Measurements from ENCODE around the gene TRPM7.
"Not testable (repeated sequence)": the region's sequence is repeated elsewhere in the genome, so short reads cannot be mapped to it uniquely, and the experiment has no call there.

Gene TRPM7

GRCh38 chr15:50707878-50708427 lies 21.4 kb upstream of the TRPM7 start:
- no peak overlapping the region for H3K4me3 ChIP-seq (ENCODE audit: low read depth, low read length)
- TF ChIP-seq MAX (IDR thresholded peaks at IDR 0.05; ENCODE audit: low read depth, low read length) (no peak), MYC (IDR thresholded peaks at IDR 0.05; ENCODE audit: low read depth, low read length) (no peak), CTCF (IDR thresholded peaks at IDR 0.05; ENCODE audit: low read depth, low read length) (no peak), POLR2A (IDR thresholded peaks at IDR 0.05; ENCODE audit: extremely low read depth, insufficient read length) (no peak)
- no peak for DNase-seq (ENCODE audit: low read depth)

- DNase-seq (ENCODE audit: low read depth) = no peak
- no peak overlapping the region for H3K4me3 ChIP-seq (ENCODE audit: low read depth, low read length)
- TF ChIP-seq CTCF (IDR thresholded peaks at IDR 0.05; ENCODE audit: low read depth, low read length) (no peak), MYC (IDR thresholded peaks at IDR 0.05; ENCODE audit: low read depth, low read length) (no peak), POLR2A (IDR thresholded peaks at IDR 0.05; ENCODE audit: extremely low read depth, insufficient read length) (no peak), MAX (IDR thresholded peaks at IDR 0.05; ENCODE audit: low read depth, low read length) (no peak)
Measured at GRCh38 chr15:50702762-50703334, 16.3 kb upstream of the TRPM7 start.

GRCh38 chr15:50698101-50698500 lies 11.5 kb upstream of the TRPM7 start:
- H3K4me3 ChIP-seq (ENCODE audit: low read depth, low read length) = no peak overlapping the region
- DNase-seq (ENCODE audit: low read depth) = no peak
- TF ChIP-seq CTCF (IDR thresholded peaks at IDR 0.05; ENCODE audit: low read depth, low read length) (no peak), MYC (IDR thresholded peaks at IDR 0.05; ENCODE audit: low read depth, low read length) (no peak), MAX (IDR thresholded peaks at IDR 0.05; ENCODE audit: low read depth, low read length) (no peak), POLR2A (IDR thresholded peaks at IDR 0.05; ENCODE audit: extremely low read depth, insufficient read length) (no peak)

GRCh38 chr15:50697109-50697797 lies 10.7 kb upstream of the TRPM7 start:
- no peak for DNase-seq (ENCODE audit: low read depth)
- TF ChIP-seq MYC (IDR thresholded peaks at IDR 0.05; ENCODE audit: low read depth, low read length) (no peak), POLR2A (IDR thresholded peaks at IDR 0.05; ENCODE audit: extremely low read depth, insufficient read length) (no peak), CTCF (IDR thresholded peaks at IDR 0.05; ENCODE audit: low read depth, low read length) (no peak), MAX (IDR thresholded peaks at IDR 0.05; ENCODE audit: low read depth, low read length) (no peak)
- H3K4me3 ChIP-seq (ENCODE audit: low read depth, low read length) = no peak overlapping the region

GRCh38 chr15:50694634-50695165 lies 8.1 kb upstream of the TRPM7 start:
- not testable (repeated sequence) for DNase-seq (ENCODE audit: low read depth); H3K4me3 ChIP-seq (ENCODE audit: low read depth, low read length)

- TF ChIP-seq CTCF (IDR thresholded peaks at IDR 0.05; ENCODE audit: low read depth, low read length) (no peak), MAX (IDR thresholded peaks at IDR 0.05; ENCODE audit: low read depth, low read length) (no peak), MYC (IDR thresholded peaks at IDR 0.05; ENCODE audit: low read depth, low read length) (no peak), POLR2A (IDR thresholded peaks at IDR 0.05; ENCODE audit: extremely low read depth, insufficient read length) (no peak)
- no peak for DNase-seq (ENCODE audit: low read depth)
- H3K4me3 ChIP-seq (ENCODE audit: low read depth, low read length) = peak overlapping the region; percentile 88
Measured at GRCh38 chr15:50687302-50687902, 805 bp upstream of the TRPM7 start.
